ENCODE results near the gene ZNF524.

The ZNF524 gene

DNA sequence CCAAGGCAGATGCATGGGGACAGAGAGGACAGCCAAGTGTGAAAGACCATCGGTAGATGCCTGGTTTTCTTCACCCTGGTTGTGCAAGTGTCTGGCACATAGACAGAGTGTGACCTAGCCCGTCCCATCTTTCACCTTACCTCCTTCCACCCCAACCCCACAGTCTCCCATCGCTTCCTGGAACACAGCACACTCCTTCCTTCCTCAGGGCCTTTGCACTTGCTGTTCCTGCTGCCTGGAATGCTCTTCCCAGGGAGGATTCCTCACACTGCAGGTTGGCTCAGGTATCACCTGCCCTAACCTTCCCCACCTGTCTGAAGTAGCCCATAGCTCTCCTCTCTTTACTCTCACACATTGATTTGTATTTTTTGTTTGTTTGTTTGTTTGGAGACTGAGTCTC is 3.8 kb upstream of the ZNF524 start:
- TF ChIP-seq, protein P1, sequence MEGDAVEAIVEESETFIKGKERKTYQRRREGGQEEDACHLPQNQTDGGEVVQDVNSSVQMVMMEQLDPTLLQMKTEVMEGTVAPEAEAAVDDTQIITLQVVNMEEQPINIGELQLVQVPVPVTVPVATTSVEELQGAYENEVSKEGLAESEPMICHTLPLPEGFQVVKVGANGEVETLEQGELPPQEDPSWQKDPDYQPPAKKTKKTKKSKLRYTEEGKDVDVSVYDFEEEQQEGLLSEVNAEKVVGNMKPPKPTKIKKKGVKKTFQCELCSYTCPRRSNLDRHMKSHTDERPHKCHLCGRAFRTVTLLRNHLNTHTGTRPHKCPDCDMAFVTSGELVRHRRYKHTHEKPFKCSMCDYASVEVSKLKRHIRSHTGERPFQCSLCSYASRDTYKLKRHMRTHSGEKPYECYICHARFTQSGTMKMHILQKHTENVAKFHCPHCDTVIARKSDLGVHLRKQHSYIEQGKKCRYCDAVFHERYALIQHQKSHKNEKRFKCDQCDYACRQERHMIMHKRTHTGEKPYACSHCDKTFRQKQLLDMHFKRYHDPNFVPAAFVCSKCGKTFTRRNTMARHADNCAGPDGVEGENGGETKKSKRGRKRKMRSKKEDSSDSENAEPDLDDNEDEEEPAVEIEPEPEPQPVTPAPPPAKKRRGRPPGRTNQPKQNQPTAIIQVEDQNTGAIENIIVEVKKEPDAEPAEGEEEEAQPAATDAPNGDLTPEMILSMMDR (IDR thresholded peaks at IDR 0.05; ENCODE audit: low read depth, low read length, poor library complexity, severe bottlenecking) = no peak
- TF ChIP-seq EZH2phosphoT487 (IDR thresholded peaks at IDR 0.05; ENCODE audit: borderline replicate concordance, low read length) = no peak
- H3K79me2 ChIP-seq (ENCODE audit: control insufficient read depth, low read length) = peaks cover 9% of the 10 kb centered on the region
- H3K4me2 ChIP-seq (ENCODE audit: low read length) = no peak overlapping the region
- H3K4me3 ChIP-seq (ENCODE audit: low read length) = no peak overlapping the region
- no peak overlapping the region for H3K27ac ChIP-seq (ENCODE audit: low read depth, low read length)
- no peaks in the 10 kb centered on the region for H3K9me3 ChIP-seq (ENCODE audit: control insufficient read depth, insufficient read depth, low read length)
- H3F3A ChIP-seq (ENCODE audit: control insufficient read depth, insufficient read depth) = peaks cover 5% of the 10 kb centered on the region
- H3K9me2 ChIP-seq (replicated peaks; ENCODE audit: control insufficient read depth, low read length) = no peaks in the 10 kb centered on the region
- no peaks in the 10 kb centered on the region for H3K27me3 ChIP-seq (ENCODE audit: control insufficient read depth, low read length)
- H4K20me1 ChIP-seq (ENCODE audit: control insufficient read depth, insufficient read depth, low read depth, low read length) = no peaks in the 10 kb centered on the region
- H3K4me1 ChIP-seq (ENCODE audit: control insufficient read depth, low read length) = peaks cover 17% of the 10 kb centered on the region
- H3K36me3 ChIP-seq (ENCODE audit: control insufficient read depth, low read length) = peaks cover 33% of the 10 kb centered on the region

DNA sequence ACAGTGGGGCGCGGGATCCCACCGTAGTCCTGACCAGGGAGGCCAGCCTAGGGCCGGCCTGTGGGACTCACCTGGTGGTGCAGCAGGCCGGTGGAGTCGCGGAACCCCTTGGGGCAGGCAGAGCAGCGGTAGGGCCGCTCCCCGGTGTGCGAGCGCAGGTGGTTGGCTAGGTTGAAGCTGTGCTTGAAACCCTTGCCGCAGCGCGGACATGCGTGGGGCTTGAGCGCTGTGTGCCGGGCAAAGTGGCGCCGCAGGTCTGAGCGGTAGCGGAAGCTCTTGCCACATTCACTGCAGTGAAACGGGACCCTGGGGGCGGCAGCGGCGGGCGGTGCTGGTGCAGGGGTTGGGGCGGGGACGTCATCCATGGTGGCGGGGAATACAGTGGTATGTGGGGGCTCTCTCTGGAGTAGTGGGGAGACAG is 2.6 kb upstream of the ZNF524 start:
- Histone ChIP-seq H3K27ac (ENCODE audit: low read depth, low read length) (no peak overlapping the region), H3K79me2 (ENCODE audit: control insufficient read depth, low read length) (peaks cover 9% of the 10 kb centered on the region), H3K27me3 (ENCODE audit: control insufficient read depth, low read length) (no peaks in the 10 kb centered on the region), H3K9me3 (ENCODE audit: control insufficient read depth, insufficient read depth, low read length) (no peaks in the 10 kb centered on the region), H3K4me2 (ENCODE audit: low read length) (no peak overlapping the region), H3K4me1 (ENCODE audit: control insufficient read depth, low read length) (peaks cover 20% of the 10 kb centered on the region), H3K36me3 (ENCODE audit: control insufficient read depth, low read length) (peaks cover 33% of the 10 kb centered on the region), H3K4me3 (ENCODE audit: low read length) (no peak overlapping the region), H3F3A (ENCODE audit: control insufficient read depth, insufficient read depth) (peaks cover 11% of the 10 kb centered on the region), H3K9me2 (replicated peaks; ENCODE audit: control insufficient read depth, low read length) (no peaks in the 10 kb centered on the region), H4K20me1 (ENCODE audit: control insufficient read depth, insufficient read depth, low read depth, low read length) (no peaks in the 10 kb centered on the region)
- TF ChIP-seq, protein P1 (IDR thresholded peaks at IDR 0.05; ENCODE audit: low read depth, low read length, poor library complexity, severe bottlenecking) = no peak
- TF ChIP-seq EZH2phosphoT487 (IDR thresholded peaks at IDR 0.05; ENCODE audit: borderline replicate concordance, low read length) = no peak

DNA sequence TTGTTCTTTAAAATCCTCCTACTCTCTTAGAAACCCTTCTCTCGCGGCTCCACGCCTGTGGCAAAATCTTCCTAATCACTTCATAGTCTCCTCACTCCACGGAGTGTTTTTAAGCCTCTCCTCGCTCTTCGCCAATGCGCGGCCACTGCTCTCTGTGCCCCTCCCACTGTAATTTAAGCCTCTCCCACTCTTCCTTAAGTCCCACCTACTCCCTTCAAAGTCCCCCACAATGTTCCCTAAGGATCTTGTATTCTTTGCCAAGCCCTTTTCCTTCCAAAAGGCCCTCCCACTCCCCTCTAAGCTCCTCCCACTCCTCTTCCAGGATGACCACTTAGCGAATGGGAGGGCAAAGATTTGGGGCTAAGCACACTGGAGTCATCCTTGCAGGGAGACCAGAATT is 2.1 kb upstream of the ZNF524 start:
- no peaks in the 10 kb centered on the region for H3K27me3 ChIP-seq (ENCODE audit: control insufficient read depth, low read length)
- peaks cover 11% of the 10 kb centered on the region for H3F3A ChIP-seq (ENCODE audit: control insufficient read depth, insufficient read depth)
- H3K9me3 ChIP-seq (ENCODE audit: control insufficient read depth, insufficient read depth, low read length) = no peaks in the 10 kb centered on the region
- H3K9me2 ChIP-seq (replicated peaks; ENCODE audit: control insufficient read depth, low read length) = no peaks in the 10 kb centered on the region
- H3K79me2 ChIP-seq (ENCODE audit: control insufficient read depth, low read length) = peaks cover 9% of the 10 kb centered on the region
- peaks cover 33% of the 10 kb centered on the region for H3K36me3 ChIP-seq (ENCODE audit: control insufficient read depth, low read length)
- peaks cover 20% of the 10 kb centered on the region for H3K4me1 ChIP-seq (ENCODE audit: control insufficient read depth, low read length)
- TF ChIP-seq EZH2phosphoT487 (IDR thresholded peaks at IDR 0.05; ENCODE audit: borderline replicate concordance, low read length) = no peak
- TF ChIP-seq, protein P1 (IDR thresholded peaks at IDR 0.05; ENCODE audit: low read depth, low read length, poor library complexity, severe bottlenecking) = no peak
- peak overlapping the region; percentile 84 for H3K4me2 ChIP-seq (ENCODE audit: low read length)
- peak overlapping the region; percentile 84; the same call in 1 of the 2 replicates for H3K4me3 ChIP-seq (ENCODE audit: low read length)
- H3K27ac ChIP-seq (ENCODE audit: low read depth, low read length) = no peak overlapping the region
- no peaks in the 10 kb centered on the region for H4K20me1 ChIP-seq (ENCODE audit: control insufficient read depth, insufficient read depth, low read depth, low read length)
